K562 (cell line): ENCODE measurements around the gene TMEM203. TPM values are rescaled to one million over a fixed set of nuclear protein-coding genes. Genes with fewer than 3 reads are reported as not detected.

Experiments
- CBX1 ChIP-seq: sonication (generic); IDR thresholded peaks from 2 replicates; pipeline ENCODE4 v1.6.1; 2016; ENCODE audit warnings: antibody characterized with exemption, low read depth, mild to moderate bottlenecking
- FUS ChIP-seq: fragments of 200-400 bp; formaldehyde crosslinking; optimal IDR thresholded peaks from 2 replicates; pipeline ENCODE3; 2017; ENCODE audit warnings: low read depth, low read length
- HIVEP1 ChIP-seq: fragments of 250-450 bp; sonication (Bioruptor Pico); IDR thresholded peaks from 2 replicates; pipeline ENCODE4 v1.4.0; 2020; ENCODE audit warnings: mild to moderate bottlenecking
- MYC ChIP-seq, 2 experiments: fragments of 250-450 bp in 1 of 2; sonication (Bioruptor Pico) in 1 of 2; IDR thresholded peaks; 2 replicates each; pipeline versions ENCODE4 v1.5.1 to v1.6.1; 2012 to 2021; ENCODE audit warnings: low read depth in 2 of 2, borderline replicate concordance in 1 of 2, improper control_type of control experiment in 1 of 2, low read length in 1 of 2, mild to moderate bottlenecking in 1 of 2, moderate library complexity in 1 of 2
- PCBP1 ChIP-seq: fragments of 200-400 bp; formaldehyde crosslinking; IDR thresholded peaks from 2 replicates; pipeline ENCODE4 v1.6.1; 2018; ENCODE audit warnings: mild to moderate bottlenecking, low read depth, low read length; ENCODE audit not compliant: poor library complexity, severe bottlenecking
- POLR2B ChIP-seq: fragments of 450-650 bp; IDR thresholded peaks from 2 replicates; pipeline ENCODE4 v1.6.1; 2018; ENCODE audit warnings: low read depth; ENCODE audit not compliant: partially characterized antibody
- ZBTB1 ChIP-seq: sonication (generic); formaldehyde crosslinking; IDR thresholded peaks from 2 replicates; pipeline ENCODE4 v1.8.1; 2023; ENCODE audit warnings: missing genetic modification reagents, low read depth, mild to moderate bottlenecking, borderline replicate concordance
- ZNF239 ChIP-seq: fragments of 250-450 bp; sonication (Bioruptor Pico); IDR thresholded peaks from 2 replicates; pipeline ENCODE4 v1.4.0; 2020; ENCODE audit warnings: mild to moderate bottlenecking
- ZNF3 ChIP-seq: fragments of 250-450 bp; sonication (Bioruptor Pico); IDR thresholded peaks from 2 replicates; pipeline ENCODE4 v1.5.0; 2021; ENCODE audit warnings: mild to moderate bottlenecking, moderate library complexity
- polyA plus RNA-seq, 8 experiments: library from polyadenylated mRNA; depleted of rRNA in 4 of 8; stranded (reverse) in 5 of 8; unstranded in 3 of 8; fragments of >200 nt; fragmentation: Nextera tagmentation in 2 of 8; fragmentation: Illumina TruSeq in 1 of 8; extraction: Ambion mirVana in 2 of 8; extraction: Trizol in 1 of 8; gene quantifications; 2 replicates each; pipeline versions ENCODE4 v1.2.1 to v1.2.3, GENCODE V29; 2011 to 2014; ENCODE audit warnings: inconsistent platforms in 1 of 8, missing spikeins in 1 of 8
- total RNA-seq, 7 experiments: library from RNA; depleted of rRNA in 6 of 7; stranded (reverse); fragments of >200 nt in 6 of 7; fragmentation: Illumina TruSeq in 2 of 7; extraction: Trizol in 2 of 7; gene quantifications; 2 replicates each; pipeline versions ENCODE4 v1.2.1 to v1.2.3, GENCODE V29; 2011 to 2021; ENCODE audit warnings: low replicate concordance in 1 of 7
- TF ChIP-seq, protein P1 (sequence below): sonication (generic); formaldehyde crosslinking; IDR thresholded peaks from 2 replicates; pipeline ENCODE4 v1.8.0; 2022; ENCODE audit warnings: mild to moderate bottlenecking, missing genetic modification reagents
- TF ChIP-seq, protein P2 (sequence below): IDR thresholded peaks from 2 replicates; pipeline ENCODE4 v1.6.1; 2016; ENCODE audit warnings: missing genetic modification characterization, missing compliant biosample characterization
- TF ChIP-seq, protein P3 (sequence below), 2 experiments: IDR thresholded peaks; 2 replicates each; pipeline ENCODE4 v1.6.1; 2011; ENCODE audit warnings: borderline replicate concordance in 1 of 2, control low read depth in 1 of 2, low read depth in 1 of 2, low read length in 1 of 2, mild to moderate bottlenecking in 1 of 2, mixed read lengths in 1 of 2, moderate library complexity in 1 of 2; ENCODE audit not compliant: insufficient read depth in 1 of 2, insufficient read length in 1 of 2, poor library complexity in 1 of 2, severe bottlenecking in 1 of 2; ENCODE audit errors: extremely low read depth in 1 of 2
- TF ChIP-seq, protein P4 (sequence below), 2 experiments: IDR thresholded peaks in 1 of 2; conservative IDR thresholded peaks in 1 of 2; 2 replicates each; pipeline ENCODE4 v1.6.1; 2016; ENCODE audit warnings: low read depth in 2 of 2, mild to moderate bottlenecking in 1 of 2, missing compliant biosample characterization in 1 of 2, missing genetic modification characterization in 1 of 2, moderate library complexity in 1 of 2

TMEM203 gene
- total and polyA plus RNA-seq, 9 of the 15 experiments (the other 6 are each of a cell fraction or from before 2014, with no cell fraction given) = 8.8 to 59.5 (median 37.6) TPM

DNA sequence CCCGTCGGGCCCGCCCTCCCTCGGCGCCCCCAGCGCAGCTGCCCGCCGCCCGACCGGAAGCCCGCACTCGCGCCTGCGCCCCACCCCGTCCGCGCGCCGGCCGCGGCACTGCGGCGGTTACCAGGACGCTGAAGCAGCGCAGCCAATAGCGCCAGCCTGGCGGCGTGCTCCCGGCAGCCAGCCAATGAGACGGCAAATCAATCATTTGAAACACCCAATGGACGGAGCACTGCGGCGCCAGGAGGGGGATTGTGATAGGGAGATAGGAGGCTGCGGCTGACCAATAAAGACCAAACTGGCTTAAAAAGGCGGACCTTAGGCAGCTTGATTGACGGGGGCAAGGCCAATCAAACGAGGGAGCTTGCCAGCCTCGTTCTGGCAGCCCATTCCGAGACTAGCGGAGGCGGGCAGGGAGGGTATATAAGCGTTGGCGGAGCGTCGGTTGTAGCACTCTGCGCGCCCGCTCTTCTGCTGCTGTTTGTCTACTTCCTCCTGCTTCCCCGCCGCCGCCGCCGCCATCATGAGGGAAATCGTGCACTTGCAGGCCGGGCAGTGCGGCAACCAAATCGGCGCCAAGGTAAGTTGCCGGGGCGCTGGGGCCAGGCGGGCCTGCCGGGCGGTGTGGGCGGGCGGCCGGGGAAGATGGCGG is 35.5 kb upstream of the TMEM203 start, which contains the start of gene TUBB4B (continued):
- TF ChIP-seq, protein P1, sequence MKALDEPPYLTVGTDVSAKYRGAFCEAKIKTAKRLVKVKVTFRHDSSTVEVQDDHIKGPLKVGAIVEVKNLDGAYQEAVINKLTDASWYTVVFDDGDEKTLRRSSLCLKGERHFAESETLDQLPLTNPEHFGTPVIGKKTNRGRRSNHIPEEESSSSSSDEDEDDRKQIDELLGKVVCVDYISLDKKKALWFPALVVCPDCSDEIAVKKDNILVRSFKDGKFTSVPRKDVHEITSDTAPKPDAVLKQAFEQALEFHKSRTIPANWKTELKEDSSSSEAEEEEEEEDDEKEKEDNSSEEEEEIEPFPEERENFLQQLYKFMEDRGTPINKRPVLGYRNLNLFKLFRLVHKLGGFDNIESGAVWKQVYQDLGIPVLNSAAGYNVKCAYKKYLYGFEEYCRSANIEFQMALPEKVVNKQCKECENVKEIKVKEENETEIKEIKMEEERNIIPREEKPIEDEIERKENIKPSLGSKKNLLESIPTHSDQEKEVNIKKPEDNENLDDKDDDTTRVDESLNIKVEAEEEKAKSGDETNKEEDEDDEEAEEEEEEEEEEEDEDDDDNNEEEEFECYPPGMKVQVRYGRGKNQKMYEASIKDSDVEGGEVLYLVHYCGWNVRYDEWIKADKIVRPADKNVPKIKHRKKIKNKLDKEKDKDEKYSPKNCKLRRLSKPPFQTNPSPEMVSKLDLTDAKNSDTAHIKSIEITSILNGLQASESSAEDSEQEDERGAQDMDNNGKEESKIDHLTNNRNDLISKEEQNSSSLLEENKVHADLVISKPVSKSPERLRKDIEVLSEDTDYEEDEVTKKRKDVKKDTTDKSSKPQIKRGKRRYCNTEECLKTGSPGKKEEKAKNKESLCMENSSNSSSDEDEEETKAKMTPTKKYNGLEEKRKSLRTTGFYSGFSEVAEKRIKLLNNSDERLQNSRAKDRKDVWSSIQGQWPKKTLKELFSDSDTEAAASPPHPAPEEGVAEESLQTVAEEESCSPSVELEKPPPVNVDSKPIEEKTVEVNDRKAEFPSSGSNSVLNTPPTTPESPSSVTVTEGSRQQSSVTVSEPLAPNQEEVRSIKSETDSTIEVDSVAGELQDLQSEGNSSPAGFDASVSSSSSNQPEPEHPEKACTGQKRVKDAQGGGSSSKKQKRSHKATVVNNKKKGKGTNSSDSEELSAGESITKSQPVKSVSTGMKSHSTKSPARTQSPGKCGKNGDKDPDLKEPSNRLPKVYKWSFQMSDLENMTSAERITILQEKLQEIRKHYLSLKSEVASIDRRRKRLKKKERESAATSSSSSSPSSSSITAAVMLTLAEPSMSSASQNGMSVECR = no peak; the same call in none of the 2 replicates
- TF ChIP-seq PCBP1 (peak; percentile 49), MYC (IDR thresholded peaks at IDR 0.05; ENCODE audit: low read depth, low read length) (peak; percentile 59), MYC (CRISPR knock-in tag; IDR thresholded peaks at IDR 0.05; ENCODE audit: borderline replicate concordance, low read depth) (no peak), ZNF3 (CRISPR knock-in tag) (no peak), HIVEP1 (no peak), CBX1 (peak; percentile 97), ZNF239 (CRISPR knock-in tag) (no peak), FUS (no peak), POLR2B (peak; percentile 100), ZBTB1 (CRISPR knock-in tag) (peak; percentile 82; the same call in 1 of the 2 replicates)
- TF ChIP-seq, protein P2, sequence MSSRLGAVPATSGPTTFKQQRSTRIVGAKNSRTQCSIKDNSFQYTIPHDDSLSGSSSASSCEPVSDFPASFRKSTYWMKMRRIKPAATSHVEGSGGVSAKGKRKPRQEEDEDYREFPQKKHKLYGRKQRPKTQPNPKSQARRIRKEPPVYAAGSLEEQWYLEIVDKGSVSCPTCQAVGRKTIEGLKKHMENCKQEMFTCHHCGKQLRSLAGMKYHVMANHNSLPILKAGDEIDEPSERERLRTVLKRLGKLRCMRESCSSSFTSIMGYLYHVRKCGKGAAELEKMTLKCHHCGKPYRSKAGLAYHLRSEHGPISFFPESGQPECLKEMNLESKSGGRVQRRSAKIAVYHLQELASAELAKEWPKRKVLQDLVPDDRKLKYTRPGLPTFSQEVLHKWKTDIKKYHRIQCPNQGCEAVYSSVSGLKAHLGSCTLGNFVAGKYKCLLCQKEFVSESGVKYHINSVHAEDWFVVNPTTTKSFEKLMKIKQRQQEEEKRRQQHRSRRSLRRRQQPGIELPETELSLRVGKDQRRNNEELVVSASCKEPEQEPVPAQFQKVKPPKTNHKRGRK (tag) = no peak
- TF ChIP-seq, protein P3, sequence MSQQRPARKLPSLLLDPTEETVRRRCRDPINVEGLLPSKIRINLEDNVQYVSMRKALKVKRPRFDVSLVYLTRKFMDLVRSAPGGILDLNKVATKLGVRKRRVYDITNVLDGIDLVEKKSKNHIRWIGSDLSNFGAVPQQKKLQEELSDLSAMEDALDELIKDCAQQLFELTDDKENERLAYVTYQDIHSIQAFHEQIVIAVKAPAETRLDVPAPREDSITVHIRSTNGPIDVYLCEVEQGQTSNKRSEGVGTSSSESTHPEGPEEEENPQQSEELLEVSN (IDR thresholded peaks at IDR 0.05; ENCODE audit: borderline replicate concordance in 1 of 2, extremely low read depth in 1 of 2, insufficient read depth in 1 of 2, insufficient read length in 1 of 2, low read depth in 1 of 2, low read length in 1 of 2, poor library complexity in 1 of 2, severe bottlenecking in 1 of 2) = peak in 1 of 2 experiments; percentile 65
- TF ChIP-seq, protein P4, sequence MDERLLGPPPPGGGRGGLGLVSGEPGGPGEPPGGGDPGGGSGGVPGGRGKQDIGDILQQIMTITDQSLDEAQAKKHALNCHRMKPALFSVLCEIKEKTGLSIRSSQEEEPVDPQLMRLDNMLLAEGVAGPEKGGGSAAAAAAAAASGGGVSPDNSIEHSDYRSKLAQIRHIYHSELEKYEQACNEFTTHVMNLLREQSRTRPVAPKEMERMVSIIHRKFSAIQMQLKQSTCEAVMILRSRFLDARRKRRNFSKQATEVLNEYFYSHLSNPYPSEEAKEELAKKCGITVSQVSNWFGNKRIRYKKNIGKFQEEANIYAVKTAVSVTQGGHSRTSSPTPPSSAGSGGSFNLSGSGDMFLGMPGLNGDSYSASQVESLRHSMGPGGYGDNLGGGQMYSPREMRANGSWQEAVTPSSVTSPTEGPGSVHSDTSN (CRISPR knock-in tag; IDR thresholded peaks at IDR 0.05; ENCODE audit: low read depth) = peak; percentile 99
- TF ChIP-seq, protein P4 (tag; conservative IDR thresholded peaks at IDR 0.05; ENCODE audit: low read depth) = peak; percentile 100
